ENCODE measurements around the gene NPHP1.
A peak's percentile ranks its signal among the peaks of the same experiment; 100 is the strongest.

Gene NPHP1

GRCh38 chr2:110167326-110168000, 37.4 kb downstream of the NPHP1 start:
- TF ChIP-seq TEAD4 (IDR thresholded peaks at IDR 0.05) = no peak
- TF ChIP-seq, protein P1, sequence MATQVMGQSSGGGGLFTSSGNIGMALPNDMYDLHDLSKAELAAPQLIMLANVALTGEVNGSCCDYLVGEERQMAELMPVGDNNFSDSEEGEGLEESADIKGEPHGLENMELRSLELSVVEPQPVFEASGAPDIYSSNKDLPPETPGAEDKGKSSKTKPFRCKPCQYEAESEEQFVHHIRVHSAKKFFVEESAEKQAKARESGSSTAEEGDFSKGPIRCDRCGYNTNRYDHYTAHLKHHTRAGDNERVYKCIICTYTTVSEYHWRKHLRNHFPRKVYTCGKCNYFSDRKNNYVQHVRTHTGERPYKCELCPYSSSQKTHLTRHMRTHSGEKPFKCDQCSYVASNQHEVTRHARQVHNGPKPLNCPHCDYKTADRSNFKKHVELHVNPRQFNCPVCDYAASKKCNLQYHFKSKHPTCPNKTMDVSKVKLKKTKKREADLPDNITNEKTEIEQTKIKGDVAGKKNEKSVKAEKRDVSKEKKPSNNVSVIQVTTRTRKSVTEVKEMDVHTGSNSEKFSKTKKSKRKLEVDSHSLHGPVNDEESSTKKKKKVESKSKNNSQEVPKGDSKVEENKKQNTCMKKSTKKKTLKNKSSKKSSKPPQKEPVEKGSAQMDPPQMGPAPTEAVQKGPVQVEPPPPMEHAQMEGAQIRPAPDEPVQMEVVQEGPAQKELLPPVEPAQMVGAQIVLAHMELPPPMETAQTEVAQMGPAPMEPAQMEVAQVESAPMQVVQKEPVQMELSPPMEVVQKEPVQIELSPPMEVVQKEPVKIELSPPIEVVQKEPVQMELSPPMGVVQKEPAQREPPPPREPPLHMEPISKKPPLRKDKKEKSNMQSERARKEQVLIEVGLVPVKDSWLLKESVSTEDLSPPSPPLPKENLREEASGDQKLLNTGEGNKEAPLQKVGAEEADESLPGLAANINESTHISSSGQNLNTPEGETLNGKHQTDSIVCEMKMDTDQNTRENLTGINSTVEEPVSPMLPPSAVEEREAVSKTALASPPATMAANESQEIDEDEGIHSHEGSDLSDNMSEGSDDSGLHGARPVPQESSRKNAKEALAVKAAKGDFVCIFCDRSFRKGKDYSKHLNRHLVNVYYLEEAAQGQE (IDR thresholded peaks at IDR 0.05; ENCODE audit: low read depth) = no peak
- TF ChIP-seq EP300 (IDR thresholded peaks at IDR 0.05; ENCODE audit: borderline replicate concordance) = no peak
- TF ChIP-seq USF1 (IDR thresholded peaks at IDR 0.05) = no peak
- TF ChIP-seq EGR1 (IDR thresholded peaks at IDR 0.05) = no peak
- TF ChIP-seq, protein P2, sequence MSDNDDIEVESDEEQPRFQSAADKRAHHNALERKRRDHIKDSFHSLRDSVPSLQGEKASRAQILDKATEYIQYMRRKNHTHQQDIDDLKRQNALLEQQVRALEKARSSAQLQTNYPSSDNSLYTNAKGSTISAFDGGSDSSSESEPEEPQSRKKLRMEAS (IDR thresholded peaks at IDR 0.05) = no peak
- no peak for TF ChIP-seq CEBPB (IDR thresholded peaks at IDR 0.05)
- no peak for TF ChIP-seq TCF12 (IDR thresholded peaks at IDR 0.05; ENCODE audit: low read depth)
- no peak for TF ChIP-seq NFIC (IDR thresholded peaks at IDR 0.05)
- no peak for TF ChIP-seq ZBTB7A (IDR thresholded peaks at IDR 0.05; ENCODE audit: low read depth)
- no peak for TF ChIP-seq FOXM1 (IDR thresholded peaks at IDR 0.05; ENCODE audit: borderline replicate concordance, low read depth)
- no peak for TF ChIP-seq YY1 (IDR thresholded peaks at IDR 0.05; ENCODE audit: low read depth)
- TF ChIP-seq TAF1 (IDR thresholded peaks at IDR 0.05; ENCODE audit: low read depth) = no peak
- no peak for TF ChIP-seq CREB1 (IDR thresholded peaks at IDR 0.05; ENCODE audit: low read depth)

GRCh38 chr2:110166266-110166665, 38.5 kb downstream of the NPHP1 start:
- TF ChIP-seq, protein P1 (IDR thresholded peaks at IDR 0.05; ENCODE audit: low read depth) = no peak
- TF ChIP-seq NFIC (IDR thresholded peaks at IDR 0.05) (no peak), TCF12 (IDR thresholded peaks at IDR 0.05; ENCODE audit: low read depth) (no peak), CREB1 (IDR thresholded peaks at IDR 0.05; ENCODE audit: low read depth) (no peak), CEBPB (IDR thresholded peaks at IDR 0.05) (no peak), RAD21 (IDR thresholded peaks at IDR 0.05; ENCODE audit: low read depth) (no peak), ZBTB7A (IDR thresholded peaks at IDR 0.05; ENCODE audit: low read depth) (no peak), TEAD4 (IDR thresholded peaks at IDR 0.05) (no peak), EP300 (IDR thresholded peaks at IDR 0.05; ENCODE audit: borderline replicate concordance) (no peak), FOXM1 (IDR thresholded peaks at IDR 0.05; ENCODE audit: borderline replicate concordance, low read depth) (no peak), USF1 (IDR thresholded peaks at IDR 0.05) (no peak)
- TF ChIP-seq, protein P2 (IDR thresholded peaks at IDR 0.05) = no peak

- TF ChIP-seq RAD21 (IDR thresholded peaks at IDR 0.05; ENCODE audit: low read depth) (peak; percentile 95), NFIC (IDR thresholded peaks at IDR 0.05) (no peak)
Observed at GRCh38 chr2:110157153-110157793, 47.5 kb downstream of the NPHP1 start.

DNA sequence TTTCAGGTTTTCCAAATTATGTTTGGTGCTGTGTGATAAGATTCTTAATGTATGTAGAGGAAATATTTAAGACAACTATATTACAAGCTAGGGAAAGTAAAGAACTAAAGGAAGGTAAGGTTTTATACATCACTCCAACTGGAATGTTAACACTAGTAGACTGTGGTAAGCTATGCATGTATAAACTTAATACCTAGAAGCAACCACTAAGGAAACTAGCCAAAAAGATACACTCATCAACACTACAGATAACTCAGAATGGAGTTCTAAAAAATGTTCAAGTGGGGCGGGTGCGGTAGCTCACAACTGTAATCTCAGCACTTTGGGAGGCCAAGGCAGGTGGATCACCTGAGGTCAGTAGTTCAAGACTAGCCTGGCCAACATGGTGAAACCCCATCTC, 51.4 kb downstream of the NPHP1 start:
- TF ChIP-seq CREB1 (IDR thresholded peaks at IDR 0.05; ENCODE audit: low read depth) (no peak), CEBPB (IDR thresholded peaks at IDR 0.05) (no peak), EP300 (IDR thresholded peaks at IDR 0.05; ENCODE audit: borderline replicate concordance) (no peak), USF1 (IDR thresholded peaks at IDR 0.05) (no peak), FOXM1 (IDR thresholded peaks at IDR 0.05; ENCODE audit: borderline replicate concordance, low read depth) (no peak), EGR1 (IDR thresholded peaks at IDR 0.05) (no peak), TAF1 (IDR thresholded peaks at IDR 0.05; ENCODE audit: low read depth) (no peak), YY1 (IDR thresholded peaks at IDR 0.05; ENCODE audit: low read depth) (no peak), TCF12 (IDR thresholded peaks at IDR 0.05; ENCODE audit: low read depth) (no peak), ZBTB7A (IDR thresholded peaks at IDR 0.05; ENCODE audit: low read depth) (no peak), NFIC (IDR thresholded peaks at IDR 0.05) (no peak), TEAD4 (IDR thresholded peaks at IDR 0.05) (no peak), RAD21 (IDR thresholded peaks at IDR 0.05; ENCODE audit: low read depth) (no peak)
- TF ChIP-seq, protein P1 (IDR thresholded peaks at IDR 0.05; ENCODE audit: low read depth) = no peak
- TF ChIP-seq, protein P2 (IDR thresholded peaks at IDR 0.05) = no peak
